Spleen (tissue), 11 donors: Measurements from ENCODE around the gene FASN. TPM values are rescaled to one million over a fixed set of nuclear protein-coding genes. Genes with fewer than 3 reads are reported as not detected.

Experiments used
- DNase-seq: peaks from one replicate; pipeline ENCODE4 v3.0.0-alpha.2; 2020
- H3K27ac ChIP-seq, 8 donors: fragments of 200-600 bp; sonication (generic) in 7 of 8; 1 replicate in 4 of 8; 2 replicates in 4 of 8; pipeline versions ENCODE4 v1.5.0 to v1.8.0; 2016 to 2021; ENCODE audit warnings: inconsistent platforms in 4 of 8, mild to moderate bottlenecking in 4 of 8, moderate library complexity in 1 of 8
- H3K27me3 ChIP-seq, 7 donors: fragments of 200-600 bp; sonication (generic) in 6 of 7; replicated peaks in 1 of 7; 1 replicate in 4 of 7; 2 replicates in 3 of 7; pipeline versions ENCODE4 v1.5.0 to v1.8.0; 2016 to 2021; ENCODE audit warnings: inconsistent platforms in 3 of 7, mild to moderate bottlenecking in 1 of 7
- H3K36me3 ChIP-seq, 6 donors: fragments of 200-600 bp; sonication (generic) in 5 of 6; 1 replicate in 4 of 6; 2 replicates in 2 of 6; pipeline versions ENCODE4 v1.5.0 to v1.8.0; 2016 to 2021; ENCODE audit warnings: inconsistent platforms in 2 of 6
- H3K4me1 ChIP-seq, 6 donors: fragments of 200-600 bp; sonication (generic) in 5 of 6; 1 replicate in 3 of 6; 2 replicates in 3 of 6; pipeline versions ENCODE4 v1.5.0 to v1.8.0; 2016 to 2021; ENCODE audit warnings: inconsistent platforms in 3 of 6
- H3K4me3 ChIP-seq, 8 donors: fragments of 200-600 bp; sonication (generic) in 7 of 8; 1 replicate in 4 of 8; 2 replicates in 4 of 8; pipeline versions ENCODE4 v1.5.0 to v1.8.0; 2016 to 2021; ENCODE audit warnings: inconsistent platforms in 4 of 8, mild to moderate bottlenecking in 4 of 8, moderate library complexity in 2 of 8
- H3K9me3 ChIP-seq, 8 donors: fragments of 200-600 bp; sonication (generic) in 7 of 8; 1 replicate in 4 of 8; 2 replicates in 4 of 8; pipeline versions ENCODE4 v1.5.0 to v1.8.0; 2016 to 2021; ENCODE audit warnings: inconsistent platforms in 4 of 8
- POLR2A ChIP-seq, 3 donors: fragments of 450-650 bp; IDR thresholded peaks; one replicate each; pipeline ENCODE4 v1.5.1; 2017; ENCODE audit warnings: antibody characterized with exemption in 3 of 3, mild to moderate bottlenecking in 1 of 3
- POLR2AphosphoS5 ChIP-seq, 3 donors: sonication (generic); formaldehyde crosslinking; IDR thresholded peaks; one replicate each; pipeline ENCODE4 v1.5.1; 2017; ENCODE audit warnings: antibody characterized with exemption in 3 of 3
- WGBS, 5 donors: extraction: QIAGEN DNeasy Blood & Tissue Kit in 3 of 5; methylation state at CpG; one replicate each; pipeline versions ENCODE4 v1.1.5 to v1.1.7; 2013 to 2018; 5-methylcytosine and 5-hydroxymethylcytosine counted together
- intact Hi-C: fragments of 100-400 bp; cut with DNase I; formaldehyde crosslinking; loops from one replicate; pipeline ENCODE4 v1.15.0; 2023; ENCODE audit warnings: low total_unique reads
- polyA plus RNA-seq, 3 donors: library from polyadenylated mRNA; stranded (reverse); fragments of 200-250 nt; gene quantifications; one replicate each; pipeline ENCODE4 v1.2.1, GENCODE V29; 2013
- total RNA-seq, 7 donors: library from RNA; depleted of rRNA in 3 of 7; stranded (reverse); fragments of >200 nt in 3 of 7; fragmentation: NEBNext Ultra II Directional in 4 of 7; extraction: Animal tissue kit (Norgen Biotek cat#: 25700) in 4 of 7; gene quantifications; one replicate each; pipeline versions ENCODE4 v1.1.0 to v1.2.1, GENCODE V29; 2016 to 2021
- TF ChIP-seq, protein P1 (sequence below), 11 experiments: fragments of 200-600 bp in 7 of 11; fragments of 450-650 bp in 4 of 11; sonication (generic) in 4 of 11; IDR thresholded peaks in 8 of 11; conservative IDR thresholded peaks in 3 of 11; 1 replicate in 7 of 11; 2 replicates in 4 of 11; pipeline versions ENCODE4 v1.4.0 to v1.8.0; 2016 to 2021; ENCODE audit warnings: antibody characterized with exemption in 11 of 11, inconsistent platforms in 4 of 11, mild to moderate bottlenecking in 1 of 11
- donor health status: healthy with polysubstance abuse.
- donor health status: DM: no; HTN: no; CAD: no; lungs with moderate emphysema.
- donor health status: DM: no; HTN: no; CAD: no.
- donor health status: Bipolar disorder and iron deficiency.
- donor health status: healthy.
- donor health status: DM: no; HTN: no; CAD: no.
- donor health status: DM: yes; HTN: yes; CAD: no.

FASN gene
- total and polyA plus RNA-seq, 10 donors: 9.3 to 45.2 (median 21.3) TPM

DNA sequence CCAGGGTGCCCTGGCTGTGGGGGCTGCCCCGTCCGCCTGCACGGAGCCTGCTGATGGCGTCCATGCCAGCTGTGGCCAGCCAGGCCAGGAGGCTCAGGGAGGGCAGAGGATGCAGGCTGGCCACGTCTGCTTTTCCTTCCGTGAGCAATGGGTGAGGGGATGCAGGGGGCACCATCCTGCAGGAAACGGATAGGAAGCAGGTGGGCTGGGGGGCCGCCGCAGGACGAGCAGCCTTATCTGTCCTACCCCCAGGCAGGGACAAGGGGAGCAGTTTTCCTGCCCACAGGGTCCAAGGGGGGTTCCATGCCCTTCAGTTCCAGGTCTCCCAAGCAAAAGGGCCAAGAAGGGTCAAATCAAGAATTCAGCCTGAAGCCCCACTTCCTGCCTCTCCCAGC, 39.2 kb downstream of the FASN start:
- Histone ChIP-seq H3K36me3 (peaks cover 0 to 100% (median 95%) of the 10 kb centered on the region in 6 donors), H3K27ac (peak overlapping the region in 1 of 8 donors; percentile 1), H3K9me3 (no peaks in the 10 kb centered on the region), H3K4me3 (no peak overlapping the region), H3K4me1 (peaks cover 0 to 79% (median 21%) of the 10 kb centered on the region in 6 donors), H3K27me3 (no peaks in the 10 kb centered on the region)
- TF ChIP-seq POLR2AphosphoS5 (IDR thresholded peaks at IDR 0.05) (peak in 2 of 3 donors; percentile 28 to 57), POLR2A (IDR thresholded peaks at IDR 0.05) (no peak)
- TF ChIP-seq, protein P1, sequence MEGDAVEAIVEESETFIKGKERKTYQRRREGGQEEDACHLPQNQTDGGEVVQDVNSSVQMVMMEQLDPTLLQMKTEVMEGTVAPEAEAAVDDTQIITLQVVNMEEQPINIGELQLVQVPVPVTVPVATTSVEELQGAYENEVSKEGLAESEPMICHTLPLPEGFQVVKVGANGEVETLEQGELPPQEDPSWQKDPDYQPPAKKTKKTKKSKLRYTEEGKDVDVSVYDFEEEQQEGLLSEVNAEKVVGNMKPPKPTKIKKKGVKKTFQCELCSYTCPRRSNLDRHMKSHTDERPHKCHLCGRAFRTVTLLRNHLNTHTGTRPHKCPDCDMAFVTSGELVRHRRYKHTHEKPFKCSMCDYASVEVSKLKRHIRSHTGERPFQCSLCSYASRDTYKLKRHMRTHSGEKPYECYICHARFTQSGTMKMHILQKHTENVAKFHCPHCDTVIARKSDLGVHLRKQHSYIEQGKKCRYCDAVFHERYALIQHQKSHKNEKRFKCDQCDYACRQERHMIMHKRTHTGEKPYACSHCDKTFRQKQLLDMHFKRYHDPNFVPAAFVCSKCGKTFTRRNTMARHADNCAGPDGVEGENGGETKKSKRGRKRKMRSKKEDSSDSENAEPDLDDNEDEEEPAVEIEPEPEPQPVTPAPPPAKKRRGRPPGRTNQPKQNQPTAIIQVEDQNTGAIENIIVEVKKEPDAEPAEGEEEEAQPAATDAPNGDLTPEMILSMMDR (IDR thresholded peaks at IDR 0.05 in 8 of 11, conservative IDR thresholded peaks at IDR 0.05 in 3 of 11): no peak
- intact Hi-C loops: no loop called here
- WGBS, 5 donors: 63 to 86% (median 81%) methylated on average over 10 of the region's 10 CpGs
- DNase-seq: peak; percentile 55

DNA sequence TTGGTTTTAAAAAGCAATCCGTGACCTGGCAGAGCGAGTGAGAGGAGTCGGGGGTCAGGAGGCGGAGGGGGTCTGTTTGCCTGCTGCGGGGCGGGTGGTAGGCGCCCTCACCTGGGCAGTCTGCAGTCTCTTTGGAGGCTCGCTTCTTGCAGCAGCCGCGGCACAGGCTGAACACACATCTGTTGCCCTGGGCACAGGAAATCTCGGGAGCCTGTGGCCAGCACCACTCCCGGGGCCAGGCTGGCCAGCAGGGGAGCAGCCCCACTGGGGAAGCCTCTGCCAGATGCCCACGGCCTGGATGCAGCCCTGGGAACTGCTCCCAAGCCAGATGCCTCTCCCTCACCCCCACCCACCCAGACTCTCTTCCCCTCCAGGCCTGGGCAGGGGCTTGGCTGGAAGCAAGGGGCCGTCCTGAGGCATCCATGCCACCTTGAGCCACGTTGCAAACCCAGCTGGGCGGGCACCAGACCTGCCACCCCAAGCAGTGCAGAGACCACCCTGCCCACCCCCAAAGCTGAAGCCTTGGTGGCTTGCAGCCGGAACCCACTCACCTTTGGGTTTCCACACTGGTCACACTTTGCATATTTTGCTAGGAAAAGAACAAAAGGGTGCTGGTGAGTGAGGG, 39.7 kb downstream of the FASN start:
- Histone ChIP-seq H3K9me3 (no peaks in the 10 kb centered on the region), H3K27ac (peak overlapping the region in 1 of 8 donors; percentile 8), H3K36me3 (peaks cover 0 to 100% (median 94%) of the 10 kb centered on the region in 6 donors), H3K4me1 (peaks cover 4 to 79% (median 21%) of the 10 kb centered on the region in 6 donors), H3K27me3 (no peaks in the 10 kb centered on the region), H3K4me3 (no peak overlapping the region)
- intact Hi-C loops: no loop called here
- TF ChIP-seq POLR2AphosphoS5 (IDR thresholded peaks at IDR 0.05): no peak
- no peak for TF ChIP-seq POLR2A (IDR thresholded peaks at IDR 0.05)
- TF ChIP-seq, protein P1 (IDR thresholded peaks at IDR 0.05 in 8 of 11, conservative IDR thresholded peaks at IDR 0.05 in 3 of 11): no peak
- peak; percentile 70 for DNase-seq
- 63 to 89% (median 82%) methylated on average over 10 to 17 of the region's 17 CpGs for WGBS, 5 donors

DNA sequence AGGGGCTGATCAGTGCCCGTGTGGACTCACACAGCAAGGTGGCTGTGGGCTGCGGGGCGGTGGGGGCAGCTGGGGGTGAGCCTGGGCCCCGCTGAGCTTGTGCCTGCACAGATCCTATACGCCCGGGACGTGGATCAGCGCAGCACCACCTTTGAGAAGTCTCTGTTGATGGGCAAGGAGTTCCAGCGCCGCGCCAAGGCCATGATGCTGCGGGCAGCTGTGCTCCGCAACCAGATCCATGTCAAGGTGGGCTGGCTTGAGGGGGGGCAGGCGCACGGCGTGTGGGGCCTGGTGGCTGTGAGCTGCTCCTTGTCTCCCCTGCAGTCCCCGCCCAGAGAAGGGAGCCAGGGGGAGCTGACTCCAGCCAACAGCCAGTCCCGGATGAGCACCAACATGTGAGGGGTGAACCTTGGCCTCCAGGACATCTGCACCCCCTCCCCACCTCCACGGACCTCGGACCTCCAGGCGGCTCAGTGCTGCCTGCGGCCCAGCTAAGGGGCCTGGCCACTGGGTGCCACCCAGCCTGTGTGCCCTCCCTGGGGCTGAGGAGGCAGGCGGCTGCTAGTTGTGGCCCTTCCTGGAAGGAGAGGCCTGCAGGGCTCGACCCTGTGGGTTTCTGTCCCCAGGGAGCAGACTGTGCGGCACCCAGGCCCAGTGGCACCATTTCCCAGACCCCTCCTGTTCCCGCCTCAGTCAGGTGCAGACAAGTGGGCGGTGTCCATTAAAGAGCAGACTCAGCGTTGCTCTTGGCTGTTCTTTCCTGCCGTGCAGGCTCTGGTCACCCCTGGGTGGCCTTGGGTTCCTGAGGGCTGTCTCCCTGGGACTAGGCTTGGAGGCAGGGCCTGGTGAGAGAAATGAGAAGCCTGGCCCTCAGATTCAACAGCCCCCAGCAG, 41.1 kb downstream of the FASN start:
- intact Hi-C loops: no loop called here
- Histone ChIP-seq H3K9me3 (no peaks in the 10 kb centered on the region), H3K27me3 (no peaks in the 10 kb centered on the region), H3K4me1 (peaks cover 14 to 79% (median 32%) of the 10 kb centered on the region in 6 donors), H3K4me3 (no peak overlapping the region), H3K27ac (peak overlapping the region in 5 of 8 donors; percentile 8 to 57 (median 39)), H3K36me3 (peaks cover 0 to 89% (median 82%) of the 10 kb centered on the region in 6 donors)
- peak; percentile 76 for DNase-seq
- WGBS, 5 donors: 76 to 87% (median 79%) methylated on average over 8 to 29 of the region's 29 CpGs
- TF ChIP-seq, protein P1 (IDR thresholded peaks at IDR 0.05 in 8 of 11, conservative IDR thresholded peaks at IDR 0.05 in 3 of 11): no peak
- TF ChIP-seq POLR2A (IDR thresholded peaks at IDR 0.05): no peak
- TF ChIP-seq POLR2AphosphoS5 (IDR thresholded peaks at IDR 0.05): peak; percentile 11 to 70 (median 30)
